Measurements from ENCODE around the gene SLC44A3. TPM values are rescaled to one million over a fixed set of nuclear protein-coding genes. Genes with fewer than 3 reads are reported as not detected.

SLC44A3 gene
- total RNA-seq, 1 donor from 2014 or later = 70.4 TPM

DNA sequence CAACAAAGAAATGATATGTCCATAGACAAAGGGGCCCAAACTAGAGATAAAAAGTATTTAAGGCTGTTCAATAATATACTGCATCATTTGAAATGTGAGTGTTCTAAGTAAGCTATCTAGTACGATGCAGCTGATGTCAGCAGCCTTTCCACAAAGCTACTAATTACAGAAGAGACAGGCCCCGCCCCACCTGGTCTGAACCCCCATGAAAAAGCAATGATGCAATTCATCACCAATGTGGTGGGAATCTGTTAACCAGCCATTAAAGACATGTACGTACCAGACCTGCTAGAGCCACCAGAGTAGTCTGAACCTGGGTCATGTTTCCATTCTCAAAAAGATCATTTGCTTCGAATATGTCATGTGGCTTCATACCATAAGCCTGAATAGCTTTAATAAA is 81.7 kb downstream of the SLC44A3 start:
- H3K36me3 Mint-ChIP-seq (ENCODE audit: insufficient read depth) = peaks cover 21% of the 10 kb centered on the region
- no peak overlapping the region for H3K4me3 Mint-ChIP-seq (ENCODE audit: low read depth)
- H3K27me3 Mint-ChIP-seq = no peaks in the 10 kb centered on the region
- DNase-seq (ENCODE audit: low spot score, unreplicated experiment) = no peak
- no peaks in the 10 kb centered on the region for H3K9me3 Mint-ChIP-seq (ENCODE audit: low read depth)
- TF ChIP-seq, protein P1, sequence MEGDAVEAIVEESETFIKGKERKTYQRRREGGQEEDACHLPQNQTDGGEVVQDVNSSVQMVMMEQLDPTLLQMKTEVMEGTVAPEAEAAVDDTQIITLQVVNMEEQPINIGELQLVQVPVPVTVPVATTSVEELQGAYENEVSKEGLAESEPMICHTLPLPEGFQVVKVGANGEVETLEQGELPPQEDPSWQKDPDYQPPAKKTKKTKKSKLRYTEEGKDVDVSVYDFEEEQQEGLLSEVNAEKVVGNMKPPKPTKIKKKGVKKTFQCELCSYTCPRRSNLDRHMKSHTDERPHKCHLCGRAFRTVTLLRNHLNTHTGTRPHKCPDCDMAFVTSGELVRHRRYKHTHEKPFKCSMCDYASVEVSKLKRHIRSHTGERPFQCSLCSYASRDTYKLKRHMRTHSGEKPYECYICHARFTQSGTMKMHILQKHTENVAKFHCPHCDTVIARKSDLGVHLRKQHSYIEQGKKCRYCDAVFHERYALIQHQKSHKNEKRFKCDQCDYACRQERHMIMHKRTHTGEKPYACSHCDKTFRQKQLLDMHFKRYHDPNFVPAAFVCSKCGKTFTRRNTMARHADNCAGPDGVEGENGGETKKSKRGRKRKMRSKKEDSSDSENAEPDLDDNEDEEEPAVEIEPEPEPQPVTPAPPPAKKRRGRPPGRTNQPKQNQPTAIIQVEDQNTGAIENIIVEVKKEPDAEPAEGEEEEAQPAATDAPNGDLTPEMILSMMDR (IDR thresholded peaks at IDR 0.05; ENCODE audit: unreplicated experiment) = no peak
- peaks cover 14% of the 10 kb centered on the region for H3K4me1 Mint-ChIP-seq (ENCODE audit: low read depth)
- H3K27ac Mint-ChIP-seq = no peak overlapping the region

DNA sequence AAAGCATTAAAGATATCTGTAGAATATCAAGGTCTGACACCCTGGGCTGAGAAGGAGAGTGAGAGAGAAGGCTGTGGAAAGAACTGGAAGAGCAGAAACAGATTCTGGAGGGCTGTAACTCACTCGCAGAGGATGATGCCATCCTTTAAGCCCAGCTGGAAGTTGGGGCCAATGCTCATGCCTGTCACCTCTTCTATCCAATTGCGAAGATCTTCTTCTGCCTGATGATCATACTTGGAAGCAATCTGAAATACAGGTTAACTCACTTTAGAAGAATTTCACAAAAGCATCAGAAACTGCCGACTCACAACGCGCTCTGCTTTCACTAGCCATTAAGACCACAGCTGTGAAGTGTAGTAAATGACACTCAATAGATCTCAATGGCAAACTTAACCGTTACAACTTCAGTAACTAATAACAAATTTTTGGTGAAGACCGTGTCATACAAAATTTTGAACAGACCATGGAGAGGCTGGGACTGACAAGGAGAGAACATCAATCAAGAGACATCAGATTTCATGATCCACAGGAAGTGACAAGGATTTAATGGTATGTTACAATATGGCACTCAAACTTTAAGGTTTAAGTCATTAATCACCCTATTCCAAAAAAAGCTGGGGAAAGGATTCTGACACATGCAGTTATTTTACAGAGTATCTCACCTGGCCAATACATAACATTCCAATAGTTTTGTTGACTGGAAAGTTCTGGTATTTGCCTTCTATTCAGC is 83.3 kb downstream of the SLC44A3 start:
- H3K9me3 Mint-ChIP-seq (ENCODE audit: low read depth) = no peaks in the 10 kb centered on the region
- no peak for DNase-seq (ENCODE audit: low spot score, unreplicated experiment)
- no peaks in the 10 kb centered on the region for H3K27me3 Mint-ChIP-seq
- H3K27ac Mint-ChIP-seq = peak overlapping the region; percentile 44
- TF ChIP-seq, protein P1 (IDR thresholded peaks at IDR 0.05; ENCODE audit: unreplicated experiment) = no peak
- H3K4me1 Mint-ChIP-seq (ENCODE audit: low read depth) = peaks cover 15% of the 10 kb centered on the region
- no peak overlapping the region for H3K4me3 Mint-ChIP-seq (ENCODE audit: low read depth)
- H3K36me3 Mint-ChIP-seq (ENCODE audit: insufficient read depth) = peaks cover 26% of the 10 kb centered on the region

DNA sequence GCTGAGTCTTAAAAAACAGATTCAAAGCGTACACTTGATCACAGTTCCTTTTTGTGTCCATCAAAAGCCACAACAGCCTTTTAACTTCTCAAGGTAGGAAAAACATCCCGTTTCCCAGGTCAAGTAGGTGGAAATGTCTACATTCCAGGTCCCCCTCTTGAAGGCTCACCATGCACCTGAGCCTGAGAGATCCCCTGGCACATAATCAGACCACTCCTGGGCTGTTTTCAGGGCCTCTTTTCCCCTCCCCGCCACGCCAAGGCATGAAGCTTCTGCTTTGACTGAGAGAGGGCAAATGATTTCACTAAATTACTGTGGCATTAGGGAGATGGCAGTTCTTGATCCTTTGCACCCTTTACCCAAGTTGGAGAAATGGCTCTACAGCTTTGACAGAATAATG is 85.0 kb downstream of the SLC44A3 start:
- peaks cover 32% of the 10 kb centered on the region for H3K36me3 Mint-ChIP-seq (ENCODE audit: insufficient read depth)
- H3K27ac Mint-ChIP-seq = no peak overlapping the region
- peaks cover 26% of the 10 kb centered on the region for H3K4me1 Mint-ChIP-seq (ENCODE audit: low read depth)
- TF ChIP-seq, protein P1 (IDR thresholded peaks at IDR 0.05; ENCODE audit: unreplicated experiment) = no peak
- no peaks in the 10 kb centered on the region for H3K27me3 Mint-ChIP-seq
- H3K4me3 Mint-ChIP-seq (ENCODE audit: low read depth) = no peak overlapping the region
- no peaks in the 10 kb centered on the region for H3K9me3 Mint-ChIP-seq (ENCODE audit: low read depth)
- no peak for DNase-seq (ENCODE audit: low spot score, unreplicated experiment)

DNA sequence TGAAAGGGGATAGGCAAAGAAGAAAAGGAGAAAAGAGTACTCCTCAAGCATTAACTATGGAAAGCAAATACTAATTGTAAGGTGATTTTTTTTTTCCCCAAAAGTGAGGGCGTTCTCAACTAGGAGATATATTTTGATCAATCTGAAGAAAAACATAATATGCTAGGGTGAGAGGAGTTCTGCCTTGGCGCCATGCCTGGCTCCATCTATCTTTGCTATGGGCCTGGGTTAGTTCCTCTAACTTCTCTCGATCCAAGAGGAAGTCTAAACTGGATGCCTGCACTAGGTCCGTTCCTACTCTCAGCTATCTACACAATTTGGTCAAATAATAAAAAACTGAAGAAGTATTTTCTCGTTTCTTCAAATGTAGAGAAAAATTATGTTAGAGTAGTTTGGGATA is 86.2 kb downstream of the SLC44A3 start:
- DNase-seq (ENCODE audit: low spot score, unreplicated experiment) = no peak
- peak overlapping the region; percentile 40 for H3K27ac Mint-ChIP-seq
- TF ChIP-seq, protein P1 (IDR thresholded peaks at IDR 0.05; ENCODE audit: unreplicated experiment) = no peak
- H3K4me1 Mint-ChIP-seq (ENCODE audit: low read depth) = peaks cover 35% of the 10 kb centered on the region
- H3K36me3 Mint-ChIP-seq (ENCODE audit: insufficient read depth) = peaks cover 35% of the 10 kb centered on the region
- no peaks in the 10 kb centered on the region for H3K27me3 Mint-ChIP-seq
- H3K9me3 Mint-ChIP-seq (ENCODE audit: low read depth) = no peaks in the 10 kb centered on the region
- H3K4me3 Mint-ChIP-seq (ENCODE audit: low read depth) = no peak overlapping the region

DNA sequence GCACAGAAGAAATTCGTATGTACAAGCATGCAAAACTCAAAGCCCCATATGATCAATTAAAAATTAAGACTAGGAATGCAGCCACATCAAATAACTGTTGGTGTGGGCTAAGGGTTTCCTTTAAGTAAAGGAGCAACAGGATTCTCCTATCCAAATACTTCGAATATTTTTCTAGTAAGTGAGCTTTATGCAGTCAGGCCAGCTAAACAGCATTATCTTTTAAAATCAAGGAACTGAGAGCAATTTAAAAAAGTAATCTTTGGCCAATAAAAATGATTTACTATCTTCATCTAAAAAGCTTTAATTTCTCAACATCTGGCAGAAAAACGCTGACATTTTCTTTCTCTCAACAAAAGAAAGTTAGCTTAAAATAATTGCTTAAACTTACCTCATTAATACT is 87.0 kb downstream of the SLC44A3 start:
- DNase-seq (ENCODE audit: low spot score, unreplicated experiment) = no peak
- H3K4me3 Mint-ChIP-seq (ENCODE audit: low read depth) = no peak overlapping the region
- peaks cover 37% of the 10 kb centered on the region for H3K4me1 Mint-ChIP-seq (ENCODE audit: low read depth)
- peak overlapping the region; percentile 54 for H3K27ac Mint-ChIP-seq
- TF ChIP-seq, protein P1 (IDR thresholded peaks at IDR 0.05; ENCODE audit: unreplicated experiment) = no peak
- H3K27me3 Mint-ChIP-seq = no peaks in the 10 kb centered on the region
- no peaks in the 10 kb centered on the region for H3K9me3 Mint-ChIP-seq (ENCODE audit: low read depth)
- H3K36me3 Mint-ChIP-seq (ENCODE audit: insufficient read depth) = peaks cover 34% of the 10 kb centered on the region
